Measurements from ENCODE around the gene L3MBTL4.

DNA sequence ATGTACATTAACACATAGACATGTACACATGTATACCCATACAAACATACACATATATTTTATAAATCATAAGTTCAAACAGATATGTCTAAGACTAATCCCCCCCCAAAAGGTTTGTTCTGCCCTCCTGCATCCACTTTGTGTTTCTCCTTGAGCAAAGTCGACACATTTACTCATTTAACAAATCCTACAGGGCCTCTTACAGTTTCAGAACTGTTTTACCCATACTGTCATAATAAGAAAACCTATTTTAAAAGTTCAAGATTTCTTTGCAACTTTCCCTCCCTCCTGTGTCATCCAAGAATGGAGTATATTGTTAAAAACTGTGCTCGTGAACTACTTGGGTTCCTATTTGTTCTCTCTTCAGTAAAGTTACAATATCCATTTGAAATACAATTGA is 166.7 kb downstream of the L3MBTL4 start:
- TF ChIP-seq CTCF (IDR thresholded peaks at IDR 0.05) (no peak), POLR2A (IDR thresholded peaks at IDR 0.05) (no peak)

Data from heart left ventricle (tissue), 13 donors.